Renal cortical epithelial cell (primary cell): ENCODE data around the gene EML1. TPM values are rescaled to one million over a fixed set of nuclear protein-coding genes. Genes with fewer than 3 reads are reported as not detected.
"Not testable (repeated sequence)": the region's sequence is repeated elsewhere in the genome, so short reads cannot be mapped to it uniquely, and the experiment has no call there.

Source experiments
- DNase-seq: peaks from one replicate; pipeline ENCODE4 v3.0.0-alpha.2; 2011; ENCODE audit warnings: low read depth
- total RNA-seq: library from RNA; depleted of rRNA; stranded (reverse); fragments of >200 nt; gene quantifications from 2 replicates; pipeline ENCODE4 v1.2.3, GENCODE V29; 2014

Gene EML1
- total RNA-seq, 1 donor from 2014 or later, result 130 TPM

GRCh38 chr14:99755629-99756603 lies 37.3 kb upstream of the EML1 start:
- peak; percentile 92 for DNase-seq

- no peak for DNase-seq
Measured at GRCh38 chr14:99756796-99757195, 36.4 kb upstream of the EML1 start.

- peak; percentile 100 for DNase-seq
Measured at GRCh38 chr14:99757331-99758070, 35.7 kb upstream of the EML1 start.

- DNase-seq, result peak; percentile 90
Measured at GRCh38 chr14:99758121-99758821, 34.9 kb upstream of the EML1 start.

- no peak for DNase-seq
Measured at GRCh38 chr14:99758872-99759545, 34.2 kb upstream of the EML1 start.

GRCh38 chr14:99759546-99759925 lies 33.7 kb upstream of the EML1 start:
- peak; percentile 69 for DNase-seq

GRCh38 chr14:99760817-99761216 lies 32.4 kb upstream of the EML1 start:
- no peak for DNase-seq

- not testable (repeated sequence) for DNase-seq
Measured at GRCh38 chr14:99762911-99763310, 30.3 kb upstream of the EML1 start.

GRCh38 chr14:99763527-99764221 lies 29.5 kb upstream of the EML1 start:
- no peak for DNase-seq

GRCh38 chr14:99764222-99764706 lies 28.9 kb upstream of the EML1 start:
- DNase-seq, result no peak

- DNase-seq, result no peak
Measured at GRCh38 chr14:99768381-99768780, 24.8 kb upstream of the EML1 start.

- DNase-seq, result no peak
Measured at GRCh38 chr14:99769123-99769522, 24.1 kb upstream of the EML1 start.

- no peak for DNase-seq
Measured at GRCh38 chr14:99769799-99770198, 23.4 kb upstream of the EML1 start.

- no peak for DNase-seq
Measured at GRCh38 chr14:99772371-99773283, 20.6 kb upstream of the EML1 start.

- no peak for DNase-seq
Measured at GRCh38 chr14:99773521-99774497, 19.4 kb upstream of the EML1 start.

- no peak for DNase-seq
Measured at GRCh38 chr14:99774556-99775307, 18.5 kb upstream of the EML1 start.

GRCh38 chr14:99775351-99775750 lies 17.9 kb upstream of the EML1 start:
- no peak for DNase-seq

- no peak for DNase-seq
Measured at GRCh38 chr14:99777951-99778350, 15.3 kb upstream of the EML1 start.
